Measurements from ENCODE around the gene IFT43. TPM values are rescaled to one million over a fixed set of nuclear protein-coding genes. Genes with fewer than 3 reads are reported as not detected.

IFT43 gene
- total RNA-seq, 1 experiment from 2014 or later, result 20.3 TPM

GRCh38 chr14:75944607-75945241 lies 40.8 kb upstream of the IFT43 start:
- no TSS peak for BruUV-seq (replicated peaks)
- Histone ChIP-seq H3K4me1 (ENCODE audit: insufficient read depth, low read length, poor library complexity, severe bottlenecking) (no peaks in the 10 kb centered on the region), H3K9me3 (ENCODE audit: low read depth, low read length, poor library complexity, severe bottlenecking) (no peaks in the 10 kb centered on the region), H3K36me3 (ENCODE audit: insufficient read depth, low read length, poor library complexity, severe bottlenecking) (no peaks in the 10 kb centered on the region), H3K4me3 (ENCODE audit: low read depth, low read length, poor library complexity, severe bottlenecking) (no peak overlapping the region), H3K27ac (ENCODE audit: low read depth, low read length, poor library complexity, severe bottlenecking) (no peak overlapping the region), H3K27me3 (replicated peaks; ENCODE audit: insufficient read depth, low read depth, low read length, poor library complexity) (no peaks in the 10 kb centered on the region)
- ChIA-PET CTCF (no interaction called here), POLR2A (ENCODE audit: low non-redundant PET) (no interaction called here)
- intact Hi-C loops (cut with micrococcal nuclease; ENCODE audit: unreplicated experiment), result no loop called here
- no peak for DNase-seq (ENCODE audit: low spot score)
- TF ChIP-seq CTCF (conservative IDR thresholded peaks at IDR 0.05; ENCODE audit: low read depth, low read length) (no peak), EZH2 (IDR thresholded peaks at IDR 0.05; ENCODE audit: borderline replicate concordance, low read depth, low read length, poor library complexity, severe bottlenecking) (no peak)

- Histone ChIP-seq H3K27me3 (replicated peaks; ENCODE audit: insufficient read depth, low read depth, low read length, poor library complexity) (no peaks in the 10 kb centered on the region), H3K4me3 (ENCODE audit: low read depth, low read length, poor library complexity, severe bottlenecking) (no peak overlapping the region), H3K9me3 (ENCODE audit: low read depth, low read length, poor library complexity, severe bottlenecking) (no peaks in the 10 kb centered on the region), H3K27ac (ENCODE audit: low read depth, low read length, poor library complexity, severe bottlenecking) (no peak overlapping the region), H3K4me1 (ENCODE audit: insufficient read depth, low read length, poor library complexity, severe bottlenecking) (no peaks in the 10 kb centered on the region), H3K36me3 (ENCODE audit: insufficient read depth, low read length, poor library complexity, severe bottlenecking) (no peaks in the 10 kb centered on the region)
- CTCF ChIA-PET, result no interaction called here
- BruUV-seq (replicated peaks), result no TSS peak
- POLR2A ChIA-PET (ENCODE audit: low non-redundant PET), result no interaction called here
- no peak for DNase-seq (ENCODE audit: low spot score)
- no peak for TF ChIP-seq CTCF (conservative IDR thresholded peaks at IDR 0.05; ENCODE audit: low read depth, low read length)
- no peak for TF ChIP-seq EZH2 (IDR thresholded peaks at IDR 0.05; ENCODE audit: borderline replicate concordance, low read depth, low read length, poor library complexity, severe bottlenecking)
- intact Hi-C loops (cut with micrococcal nuclease; ENCODE audit: unreplicated experiment), result no loop called here
Measured at GRCh38 chr14:75946785-75947184, 38.8 kb upstream of the IFT43 start.

- BruUV-seq (replicated peaks), result no TSS peak
- no peak overlapping the region for H3K27ac ChIP-seq (ENCODE audit: low read depth, low read length, poor library complexity, severe bottlenecking)
- no peaks in the 10 kb centered on the region for H3K9me3 ChIP-seq (ENCODE audit: low read depth, low read length, poor library complexity, severe bottlenecking)
- TF ChIP-seq CTCF (conservative IDR thresholded peaks at IDR 0.05; ENCODE audit: low read depth, low read length), result no peak
- no peak for TF ChIP-seq EZH2 (IDR thresholded peaks at IDR 0.05; ENCODE audit: borderline replicate concordance, low read depth, low read length, poor library complexity, severe bottlenecking)
- no peak for DNase-seq (ENCODE audit: low spot score)
- CTCF ChIA-PET, result no interaction called here
- H3K36me3 ChIP-seq (ENCODE audit: insufficient read depth, low read length, poor library complexity, severe bottlenecking), result no peaks in the 10 kb centered on the region
- POLR2A ChIA-PET (ENCODE audit: low non-redundant PET), result no interaction called here
- no peak overlapping the region for H3K4me3 ChIP-seq (ENCODE audit: low read depth, low read length, poor library complexity, severe bottlenecking)
- H3K27me3 ChIP-seq (replicated peaks; ENCODE audit: insufficient read depth, low read depth, low read length, poor library complexity), result no peaks in the 10 kb centered on the region
- no peaks in the 10 kb centered on the region for H3K4me1 ChIP-seq (ENCODE audit: insufficient read depth, low read length, poor library complexity, severe bottlenecking)
- intact Hi-C loops (cut with micrococcal nuclease; ENCODE audit: unreplicated experiment), result no loop called here
Measured at GRCh38 chr14:75952489-75952888, 33.1 kb upstream of the IFT43 start.
